Lower leg skin (tissue), 3 donors: ENCODE results near the gene COL4A2.

Experiments
- CTCF ChIP-seq, 3 donors: fragments of 450-650 bp; IDR thresholded peaks; one replicate each; pipeline ENCODE4 v1.5.1; 2016; ENCODE audit warnings: antibody characterized with exemption in 3 of 3, mild to moderate bottlenecking in 3 of 3, moderate library complexity in 2 of 3
- POLR2A ChIP-seq, 2 donors: fragments of 450-650 bp; IDR thresholded peaks; one replicate each; pipeline ENCODE4 v1.6.1; 2016 to 2017; ENCODE audit warnings: antibody characterized with exemption in 2 of 2, mild to moderate bottlenecking in 1 of 2, moderate library complexity in 1 of 2

GRCh38 chr13:110268576-110269185, 38.4 kb upstream of the COL4A2 start:
- TF ChIP-seq CTCF (IDR thresholded peaks at IDR 0.05) (no peak), POLR2A (IDR thresholded peaks at IDR 0.05) (no peak)
